ENCODE data around the gene MAP2K3.
"Not testable (repeated sequence)": the region's sequence is repeated elsewhere in the genome, so short reads cannot be mapped to it uniquely, and the experiment has no call there.

MAP2K3 gene

GRCh38 chr17:21303441-21304065, 19.0 kb downstream of the MAP2K3 start:
- no peak for DNase-seq (ENCODE audit: low read depth)
- H3K4me3 ChIP-seq (ENCODE audit: low read depth, low read length), result no peak overlapping the region
- in situ Hi-C loops (cut with HindIII; ENCODE audit: low sequenced_read_pairs), result no loop called here
- TF ChIP-seq CTCF (IDR thresholded peaks at IDR 0.05; ENCODE audit: low read depth, low read length, missing control alignments), result no peak

- no peak for TF ChIP-seq CTCF (IDR thresholded peaks at IDR 0.05; ENCODE audit: low read depth, low read length, missing control alignments)
- no peak for DNase-seq (ENCODE audit: low read depth)
- in situ Hi-C loops (cut with HindIII; ENCODE audit: low sequenced_read_pairs), result no loop called here
- H3K4me3 ChIP-seq (ENCODE audit: low read depth, low read length), result no peak overlapping the region
Observed at GRCh38 chr17:21304091-21304490, 19.6 kb downstream of the MAP2K3 start.

GRCh38 chr17:21304551-21305151, 20.1 kb downstream of the MAP2K3 start:
- DNase-seq (ENCODE audit: low read depth); H3K4me3 ChIP-seq (ENCODE audit: low read depth, low read length); in situ Hi-C loops (cut with HindIII; ENCODE audit: low sequenced_read_pairs): not testable (repeated sequence)

GRCh38 chr17:21305431-21306180, 21.1 kb downstream of the MAP2K3 start:
- in situ Hi-C loops (cut with HindIII; ENCODE audit: low sequenced_read_pairs); DNase-seq (ENCODE audit: low read depth): not testable (repeated sequence)

GRCh38 chr17:21306611-21307272, 22.2 kb downstream of the MAP2K3 start:
- DNase-seq (ENCODE audit: low read depth); in situ Hi-C loops (cut with HindIII; ENCODE audit: low sequenced_read_pairs); H3K4me3 ChIP-seq (ENCODE audit: low read depth, low read length): not testable (repeated sequence)

More at GRCh38 chr17:21305431-21306180, 21.1 kb downstream of the MAP2K3 start:
- not testable (repeated sequence) for H3K4me3 ChIP-seq (ENCODE audit: low read depth, low read length)

GRCh38 chr17:21307273-21307625, 22.7 kb downstream of the MAP2K3 start:
- H3K4me3 ChIP-seq (ENCODE audit: low read depth, low read length); in situ Hi-C loops (cut with HindIII; ENCODE audit: low sequenced_read_pairs); DNase-seq (ENCODE audit: low read depth): not testable (repeated sequence)

- in situ Hi-C loops (cut with HindIII; ENCODE audit: low sequenced_read_pairs); DNase-seq (ENCODE audit: low read depth); H3K4me3 ChIP-seq (ENCODE audit: low read depth, low read length): not testable (repeated sequence)
Observed at GRCh38 chr17:21308931-21309381, 24.4 kb downstream of the MAP2K3 start.

GRCh38 chr17:21310061-21310765, 25.7 kb downstream of the MAP2K3 start:
- DNase-seq (ENCODE audit: low read depth); H3K4me3 ChIP-seq (ENCODE audit: low read depth, low read length); in situ Hi-C loops (cut with HindIII; ENCODE audit: low sequenced_read_pairs): not testable (repeated sequence)

- H3K4me3 ChIP-seq (ENCODE audit: low read depth, low read length); in situ Hi-C loops (cut with HindIII; ENCODE audit: low sequenced_read_pairs); DNase-seq (ENCODE audit: low read depth): not testable (repeated sequence)
Observed at GRCh38 chr17:21310766-21311602, 26.5 kb downstream of the MAP2K3 start.
